ENCODE data around the gene FABP6. TPM values are rescaled to one million over a fixed set of nuclear protein-coding genes. Genes with fewer than 3 reads are reported as not detected.

The FABP6 gene
- total and polyA plus RNA-seq, 3 donors from 2014 or later = 0.94 to 4.0 (median 1.5) TPM

DNA sequence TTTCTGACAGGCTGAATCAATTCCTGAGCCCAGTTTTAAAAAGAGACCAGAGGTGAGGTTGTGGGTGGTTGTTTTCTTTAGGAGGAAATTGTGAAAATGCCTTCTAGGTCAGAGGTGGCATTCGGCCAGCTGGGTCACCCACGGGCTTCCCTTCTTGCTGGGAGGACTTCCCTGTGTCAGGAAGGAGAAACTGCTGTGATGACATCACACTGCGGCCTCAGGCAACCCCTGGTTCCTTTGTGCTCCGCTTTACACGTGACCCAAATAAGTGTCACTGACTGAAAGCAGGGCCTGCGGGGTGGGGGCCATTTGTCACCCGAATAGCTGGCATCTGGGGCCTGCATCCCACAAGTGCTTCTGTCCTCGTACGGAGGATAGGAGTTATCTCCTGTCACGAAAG lies 39.7 kb downstream of the FABP6 start:
- peak; percentile 80 for DNase-seq
- intact Hi-C loops (cut with DNase I; ENCODE audit: low total_unique reads) = no loop called here
- H3K27ac ChIP-seq = peak overlapping the region; percentile 8 to 55
- H3K9me3 ChIP-seq = no peaks in the 10 kb centered on the region
- H3K4me3 ChIP-seq = no peak overlapping the region
- no peaks in the 10 kb centered on the region for H3K36me3 ChIP-seq (ENCODE audit: low read depth, missing control alignments)
- H3K4me1 ChIP-seq = peaks cover 30% of the 10 kb centered on the region
- WGBS, 2 donors = 46 to 62% methylated on average over 5 to 10 of the region's 10 CpGs
- H3K27me3 ChIP-seq = no peaks in the 10 kb centered on the region
- no peak for TF ChIP-seq POLR2A (IDR thresholded peaks at IDR 0.05)
- TF ChIP-seq, protein P1, sequence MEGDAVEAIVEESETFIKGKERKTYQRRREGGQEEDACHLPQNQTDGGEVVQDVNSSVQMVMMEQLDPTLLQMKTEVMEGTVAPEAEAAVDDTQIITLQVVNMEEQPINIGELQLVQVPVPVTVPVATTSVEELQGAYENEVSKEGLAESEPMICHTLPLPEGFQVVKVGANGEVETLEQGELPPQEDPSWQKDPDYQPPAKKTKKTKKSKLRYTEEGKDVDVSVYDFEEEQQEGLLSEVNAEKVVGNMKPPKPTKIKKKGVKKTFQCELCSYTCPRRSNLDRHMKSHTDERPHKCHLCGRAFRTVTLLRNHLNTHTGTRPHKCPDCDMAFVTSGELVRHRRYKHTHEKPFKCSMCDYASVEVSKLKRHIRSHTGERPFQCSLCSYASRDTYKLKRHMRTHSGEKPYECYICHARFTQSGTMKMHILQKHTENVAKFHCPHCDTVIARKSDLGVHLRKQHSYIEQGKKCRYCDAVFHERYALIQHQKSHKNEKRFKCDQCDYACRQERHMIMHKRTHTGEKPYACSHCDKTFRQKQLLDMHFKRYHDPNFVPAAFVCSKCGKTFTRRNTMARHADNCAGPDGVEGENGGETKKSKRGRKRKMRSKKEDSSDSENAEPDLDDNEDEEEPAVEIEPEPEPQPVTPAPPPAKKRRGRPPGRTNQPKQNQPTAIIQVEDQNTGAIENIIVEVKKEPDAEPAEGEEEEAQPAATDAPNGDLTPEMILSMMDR (IDR thresholded peaks at IDR 0.05) = no peak

DNA sequence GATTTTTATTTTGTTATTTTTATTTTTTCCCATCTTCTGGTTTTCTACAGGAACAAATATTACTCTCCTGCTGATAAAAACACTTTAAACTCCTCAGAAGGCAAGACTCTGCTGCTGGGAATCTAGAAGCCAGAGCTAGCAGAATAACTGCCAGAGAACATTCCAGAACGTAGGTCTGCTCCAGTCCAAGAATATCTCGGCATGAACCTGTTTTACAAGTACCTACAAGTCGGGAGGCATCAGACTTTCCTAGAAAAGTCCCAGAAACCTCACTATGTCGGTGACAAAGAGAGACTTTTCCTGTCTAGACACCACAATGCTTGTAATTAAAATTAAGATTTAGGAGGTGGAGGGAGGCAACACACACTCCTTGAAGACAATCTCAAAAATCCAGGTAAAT lies 41.4 kb downstream of the FABP6 start:
- 47 to 49% methylated on average over 4 of the region's 4 CpGs for whole genome bisulfite sequencing, 2 donors
- no peaks in the 10 kb centered on the region for H3K36me3 ChIP-seq (ENCODE audit: low read depth, missing control alignments)

DNA sequence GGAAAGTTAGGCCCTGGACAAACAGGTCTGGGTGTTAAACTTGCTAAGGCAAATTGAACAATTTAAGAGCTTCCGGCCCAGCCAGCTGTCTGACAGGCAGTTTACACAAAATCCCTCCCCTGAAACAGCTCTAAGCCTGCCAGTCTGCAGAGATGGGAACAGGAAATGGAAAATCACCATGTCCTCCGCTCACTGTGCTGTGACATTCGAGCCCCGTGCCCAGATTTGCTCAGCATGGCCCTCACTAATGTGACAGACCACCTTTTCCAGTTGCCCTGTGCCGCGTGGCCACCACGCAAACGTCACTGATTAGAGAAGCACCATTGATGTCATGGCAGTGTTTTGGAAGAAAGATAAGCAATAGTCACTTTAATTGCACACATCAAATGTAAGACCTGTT lies 42.1 kb downstream of the FABP6 start:
- TF ChIP-seq POLR2A (IDR thresholded peaks at IDR 0.05) = no peak
- 70 to 71% methylated on average over 5 to 8 of the region's 8 CpGs for WGBS, 2 donors
- Histone ChIP-seq H3K4me3 (no peak overlapping the region), H3K27me3 (no peaks in the 10 kb centered on the region), H3K9me3 (no peaks in the 10 kb centered on the region), H3K36me3 (ENCODE audit: low read depth, missing control alignments) (no peaks in the 10 kb centered on the region), H3K4me1 (peaks cover 25% of the 10 kb centered on the region), H3K27ac (no peak overlapping the region)
- no peak for DNase-seq
- intact Hi-C loops (cut with DNase I; ENCODE audit: low total_unique reads) = no loop called here

More for the DNA sequence above, 41.4 kb downstream of the FABP6 start:
- no peak overlapping the region for H3K4me3 ChIP-seq
- intact Hi-C loops (cut with DNase I; ENCODE audit: low total_unique reads) = no loop called here
- TF ChIP-seq POLR2A (IDR thresholded peaks at IDR 0.05) = no peak
- DNase-seq = no peak
- H3K27me3 ChIP-seq = no peaks in the 10 kb centered on the region
- H3K4me1 ChIP-seq = peaks cover 30% of the 10 kb centered on the region
- no peak overlapping the region for H3K27ac ChIP-seq
- H3K9me3 ChIP-seq = no peaks in the 10 kb centered on the region

DNA sequence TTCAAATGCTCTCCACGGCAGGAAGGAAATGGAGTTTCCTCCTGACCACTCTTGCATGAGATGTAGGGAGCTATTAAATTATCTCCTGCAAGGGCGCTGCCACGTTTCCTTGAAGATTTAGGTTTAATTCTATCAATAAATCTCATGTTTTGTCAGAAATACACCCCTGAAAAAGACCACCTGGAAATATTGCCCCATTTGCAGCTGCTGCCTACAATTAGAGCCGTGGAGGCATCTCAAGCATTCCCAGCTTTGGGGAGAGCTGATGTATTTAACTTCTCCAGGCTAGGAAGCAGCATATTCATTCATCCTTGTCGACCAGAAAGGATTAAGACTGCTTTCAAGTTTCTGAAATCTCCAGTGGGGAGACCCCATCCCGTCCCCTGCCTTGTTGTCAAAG lies 42.5 kb downstream of the FABP6 start:
- WGBS, 2 donors = 70 to 72% methylated on average over 6 of the region's 6 CpGs
- no peaks in the 10 kb centered on the region for H3K27me3 ChIP-seq
- no peak overlapping the region for H3K4me3 ChIP-seq
- H3K4me1 ChIP-seq = peaks cover 21% of the 10 kb centered on the region
- H3K36me3 ChIP-seq (ENCODE audit: low read depth, missing control alignments) = no peaks in the 10 kb centered on the region
- H3K27ac ChIP-seq = no peak overlapping the region
- intact Hi-C loops (cut with DNase I; ENCODE audit: low total_unique reads) = no loop called here
- TF ChIP-seq, protein P1 (IDR thresholded peaks at IDR 0.05) = no peak
- no peak for TF ChIP-seq POLR2A (IDR thresholded peaks at IDR 0.05)
- no peaks in the 10 kb centered on the region for H3K9me3 ChIP-seq
- DNase-seq = no peak

DNA sequence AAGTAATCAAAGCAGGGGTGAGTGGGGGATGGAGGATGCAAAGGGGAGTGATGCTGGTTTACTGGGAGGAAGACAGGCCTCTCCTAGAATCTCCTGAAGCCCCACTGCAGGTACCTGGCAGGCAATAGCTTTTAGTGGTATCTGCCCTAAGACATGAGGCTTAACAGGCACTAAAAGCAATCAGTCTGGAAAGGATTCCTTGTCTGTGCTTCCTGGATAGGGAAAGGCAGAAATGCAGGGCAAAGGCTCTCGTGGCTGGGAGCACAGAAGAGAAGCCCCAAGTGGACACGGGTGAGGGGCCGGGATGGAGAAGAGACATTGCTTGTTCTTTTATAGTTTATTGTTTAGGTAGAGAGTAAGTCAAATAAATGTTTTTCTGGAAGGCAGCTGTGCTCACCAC lies 43.0 kb downstream of the FABP6 start:
- no peak overlapping the region for H3K27ac ChIP-seq
- 77 to 89% methylated on average over 3 of the region's 3 CpGs for WGBS, 2 donors

DNA sequence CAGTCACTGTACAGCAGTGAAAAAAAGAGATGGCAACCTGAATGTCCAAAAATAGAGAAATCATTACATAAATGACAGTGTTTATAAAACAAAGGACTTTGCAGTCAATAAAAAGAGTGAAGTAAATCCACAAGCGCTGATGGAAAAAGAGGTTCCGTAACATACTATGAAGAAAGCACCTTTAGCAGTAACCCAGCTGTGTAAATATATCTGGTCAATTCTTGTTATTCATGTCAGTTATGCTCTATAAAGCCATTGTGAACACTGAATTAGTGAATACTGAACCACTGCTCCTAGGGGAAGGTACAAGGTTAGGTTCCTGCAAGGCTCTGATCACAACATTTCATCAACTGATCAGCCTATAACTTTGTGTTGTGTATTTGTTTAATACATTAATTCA lies 43.6 kb downstream of the FABP6 start:
- 96 to 98% methylated on average over 2 of the region's 2 CpGs for WGBS, 2 donors
- H3K36me3 ChIP-seq (ENCODE audit: low read depth, missing control alignments) = no peaks in the 10 kb centered on the region
- intact Hi-C loops (cut with DNase I; ENCODE audit: low total_unique reads) = no loop called here
- no peak for DNase-seq
- H3K27me3 ChIP-seq = no peaks in the 10 kb centered on the region
- TF ChIP-seq, protein P1 (IDR thresholded peaks at IDR 0.05) = no peak
- no peak for TF ChIP-seq POLR2A (IDR thresholded peaks at IDR 0.05)
- no peaks in the 10 kb centered on the region for H3K9me3 ChIP-seq
- no peak overlapping the region for H3K27ac ChIP-seq
- H3K4me3 ChIP-seq = no peak overlapping the region
- peaks cover 20% of the 10 kb centered on the region for H3K4me1 ChIP-seq

More for the DNA sequence above, 43.0 kb downstream of the FABP6 start:
- no peaks in the 10 kb centered on the region for H3K36me3 ChIP-seq (ENCODE audit: low read depth, missing control alignments)
- H3K4me1 ChIP-seq = peaks cover 20% of the 10 kb centered on the region
- no peaks in the 10 kb centered on the region for H3K27me3 ChIP-seq
- no peak overlapping the region for H3K4me3 ChIP-seq
- H3K9me3 ChIP-seq = no peaks in the 10 kb centered on the region
- TF ChIP-seq, protein P1 (IDR thresholded peaks at IDR 0.05) = no peak
- no peak for TF ChIP-seq POLR2A (IDR thresholded peaks at IDR 0.05)
- intact Hi-C loops (cut with DNase I; ENCODE audit: low total_unique reads) = no loop called here
- DNase-seq = no peak

Measured in testis (tissue), 3 donors.